ENCODE measurements around the gene LRRC49. TPM values are rescaled to one million over a fixed set of nuclear protein-coding genes. Genes with fewer than 3 reads are reported as not detected.

Gene LRRC49
- total and polyA plus RNA-seq, 10 of the 15 experiments (the other 5 are each of a cell fraction or from before 2014, with no cell fraction given) = 1.4 to 3.7 (median 2.9) TPM

DNA sequence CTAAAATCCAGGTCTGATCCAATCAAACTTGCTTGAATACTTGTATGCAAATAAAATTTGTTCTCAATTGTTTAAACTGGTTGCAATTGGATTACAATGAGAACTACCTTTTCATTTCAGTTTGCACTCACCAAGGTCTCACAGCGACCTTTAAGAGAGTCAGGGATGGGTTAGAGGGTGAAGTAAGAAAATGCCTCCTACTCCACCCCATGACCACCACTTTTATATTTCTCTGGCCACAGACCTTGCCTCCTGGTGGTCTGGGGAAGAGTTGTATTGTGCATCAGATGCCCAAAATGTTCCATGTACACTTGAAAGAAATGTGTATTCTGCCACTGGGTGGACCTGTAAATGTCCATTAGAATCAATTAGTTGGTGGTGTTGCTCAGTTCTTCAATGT lies 206.3 kb downstream of the LRRC49 start (continued):
- no peak for TF ChIP-seq CREB1 (IDR thresholded peaks at IDR 0.05; ENCODE audit: low read depth)

Other genes with a start within 250 kb of the LRRC49 start
- gene UACA, start 129.3 kb upstream of the LRRC49 start, total RNA-seq (2014; rRNA removed) = 1.1 and 2.0 TPM in 2 replicates
- gene UACA, start 129.3 kb upstream of the LRRC49 start, total RNA-seq (2014; rRNA removed; fragmentation: Illumina TruSeq; extraction: Trizol) = 2.6 and 3.0 TPM in 2 replicates
- gene UACA, start 129.3 kb upstream of the LRRC49 start, total RNA-seq (2021) = 3.2 and 4.0 TPM in 2 replicates
- 0.30 and 0.39 TPM in 2 replicates for gene UACA, start 129.3 kb upstream of the LRRC49 start, polyA plus RNA-seq (2011; rRNA removed)
- gene UACA, start 129.3 kb upstream of the LRRC49 start, polyA plus RNA-seq (2014; fragmentation: Illumina TruSeq; extraction: Trizol) = 1.8 and 2.9 TPM in 2 replicates
- 1 to 10 TPM; 1.2 to 2.1 TPM for gene UACA, start 129.3 kb upstream of the LRRC49 start, polyA plus RNA-seq (2014; fragmentation: Nextera tagmentation; extraction: Ambion mirVana)
- gene UACA, start 129.3 kb upstream of the LRRC49 start, polyA plus RNA-seq (2014; rRNA removed) = 0.61 and 1.3 TPM in 2 replicates
- 1 to 10 TPM; 2.7 to 3.3 TPM for gene UACA, start 129.3 kb upstream of the LRRC49 start, polyA plus RNA-seq (2016; fragmentation: Nextera tagmentation; extraction: Ambion mirVana)
- gene LARP6, start 38.7 kb upstream of the LRRC49 start, total RNA-seq (2014; rRNA removed) = 4.4 and 6.9 TPM in 2 replicates
- 2.1 and 3.0 TPM in 2 replicates for gene LARP6, start 38.7 kb upstream of the LRRC49 start, total RNA-seq (2014; rRNA removed; fragmentation: Illumina TruSeq; extraction: Trizol)
- 3.4 and 3.5 TPM in 2 replicates for gene LARP6, start 38.7 kb upstream of the LRRC49 start, total RNA-seq (2021)
- 7.9 and 8.9 TPM in 2 replicates for gene LARP6, start 38.7 kb upstream of the LRRC49 start, polyA plus RNA-seq (2011; rRNA removed)
- 2.7 TPM in 2 replicates for gene LARP6, start 38.7 kb upstream of the LRRC49 start, polyA plus RNA-seq (2014; fragmentation: Illumina TruSeq; extraction: Trizol)
- 1 to 10 TPM in 1 of 2 experiments, under 1 TPM in 1; 0.74 to 1.2 TPM for gene LARP6, start 38.7 kb upstream of the LRRC49 start, polyA plus RNA-seq (2014; fragmentation: Nextera tagmentation; extraction: Ambion mirVana)
- 4.7 and 5.7 TPM in 2 replicates for gene LARP6, start 38.7 kb upstream of the LRRC49 start, polyA plus RNA-seq (2014; rRNA removed)
- gene LARP6, start 38.7 kb upstream of the LRRC49 start, polyA plus RNA-seq (2016; fragmentation: Nextera tagmentation; extraction: Ambion mirVana) = 10 to 100 TPM; 13.1 to 14.6 TPM
- 1.3 and 1.4 TPM in 2 replicates for gene THAP10, start 393 bp upstream of the LRRC49 start, total RNA-seq (2014; rRNA removed)
- gene THAP10, start 393 bp upstream of the LRRC49 start, total RNA-seq (2014; rRNA removed; fragmentation: Illumina TruSeq; extraction: Trizol) = 0.76 and 1.1 TPM in 2 replicates
- 1.5 and 1.9 TPM in 2 replicates for gene THAP10, start 393 bp upstream of the LRRC49 start, total RNA-seq (2021)
- gene THAP10, start 393 bp upstream of the LRRC49 start, polyA plus RNA-seq (2011; rRNA removed) = 0.40 and 0.41 TPM in 2 replicates
- 1.6 and 2.1 TPM in 2 replicates for gene THAP10, start 393 bp upstream of the LRRC49 start, polyA plus RNA-seq (2014; fragmentation: Illumina TruSeq; extraction: Trizol)
- under 1 TPM; 0.35 to 0.39 TPM for gene THAP10, start 393 bp upstream of the LRRC49 start, polyA plus RNA-seq (2014; fragmentation: Nextera tagmentation; extraction: Ambion mirVana)
- gene THAP10, start 393 bp upstream of the LRRC49 start, polyA plus RNA-seq (2014; rRNA removed) = 0.91 and 2.2 TPM in 2 replicates
- 1 to 10 TPM; 5.1 to 5.2 TPM for gene THAP10, start 393 bp upstream of the LRRC49 start, polyA plus RNA-seq (2016; fragmentation: Nextera tagmentation; extraction: Ambion mirVana)
- gene THSD4, start 222.6 kb downstream of the LRRC49 start, total RNA-seq (2014; rRNA removed) = 0.27 TPM in 1 of 2 replicates, not detected in the other
- 0.05 TPM in 1 of 2 replicates, not detected in the other for gene THSD4, start 222.6 kb downstream of the LRRC49 start, total RNA-seq (2014; rRNA removed; fragmentation: Illumina TruSeq; extraction: Trizol)
- 0.03 and 0.13 TPM in 2 replicates for gene THSD4, start 222.6 kb downstream of the LRRC49 start, total RNA-seq (2021)
- 0.05 TPM in 1 of 2 replicates, not detected in the other for gene THSD4, start 222.6 kb downstream of the LRRC49 start, polyA plus RNA-seq (2011; rRNA removed)
- gene THSD4, start 222.6 kb downstream of the LRRC49 start, polyA plus RNA-seq (2014; fragmentation: Illumina TruSeq; extraction: Trizol) = 0.04 TPM in 1 of 2 replicates, not detected in the other
- not detected for gene THSD4, start 222.6 kb downstream of the LRRC49 start, polyA plus RNA-seq (2014; fragmentation: Nextera tagmentation; extraction: Ambion mirVana)
- gene THSD4, start 222.6 kb downstream of the LRRC49 start, polyA plus RNA-seq (2014; rRNA removed) = not detected in 2 replicates
- not detected for gene THSD4, start 222.6 kb downstream of the LRRC49 start, polyA plus RNA-seq (2016; fragmentation: Nextera tagmentation; extraction: Ambion mirVana)

Data from GM12878 (cell line).